Aorta (tissue), 5 donors: ENCODE data around the gene RIC3. TPM values are rescaled to one million over a fixed set of nuclear protein-coding genes. Genes with fewer than 3 reads are reported as not detected.
A peak's percentile ranks its signal among the peaks of the same experiment; 100 is the strongest.

Experiments used
- ATAC-seq: fragments of 200-7000 bp; cut with Tn5 transposase; one replicate; pipeline ENCODE4 v1.9.1; 2022; ENCODE audit warnings: moderate library complexity; ENCODE audit not compliant: low FRiP score
- DNase-seq, 2 donors: peaks; one replicate each; pipeline ENCODE4 v3.0.0-alpha.2; 2020
- H3K27ac ChIP-seq, 2 donors: one replicate each; pipeline ENCODE4 v1.5.1; 2013; ENCODE audit warnings: low read length in 2 of 2, mild to moderate bottlenecking in 2 of 2, moderate library complexity in 2 of 2, control low read depth in 1 of 2, inconsistent platforms in 1 of 2, low read depth in 1 of 2
- H3K27me3 ChIP-seq, 2 donors: one replicate each; pipeline ENCODE4 v1.6.1; 2013; ENCODE audit warnings: control low read depth in 1 of 2, low read length in 1 of 2, mild to moderate bottlenecking in 1 of 2, moderate library complexity in 1 of 2; ENCODE audit not compliant: insufficient read depth in 2 of 2, control insufficient read depth in 1 of 2
- H3K36me3 ChIP-seq, 2 donors: one replicate each; pipeline ENCODE4 v1.6.1; 2013; ENCODE audit warnings: control low read depth in 1 of 2, low read length in 1 of 2, mild to moderate bottlenecking in 1 of 2; ENCODE audit not compliant: insufficient read depth in 2 of 2, control insufficient read depth in 1 of 2
- H3K4me1 ChIP-seq, 2 donors: one replicate each; pipeline ENCODE4 v1.6.1; 2013; ENCODE audit warnings: low read length in 2 of 2, control low read depth in 1 of 2, mild to moderate bottlenecking in 1 of 2, moderate library complexity in 1 of 2; ENCODE audit not compliant: insufficient read depth in 2 of 2, control insufficient read depth in 1 of 2
- H3K4me3 ChIP-seq, 2 donors: one replicate each; pipeline ENCODE4 v1.5.1; 2013; ENCODE audit warnings: low read length in 2 of 2, control low read depth in 1 of 2, mild to moderate bottlenecking in 1 of 2
- H3K9me3 ChIP-seq: one replicate; pipeline ENCODE4 v1.6.1; 2013; ENCODE audit warnings: mild to moderate bottlenecking, low read length; ENCODE audit not compliant: control insufficient read depth
- WGBS, 2 donors: extraction: QIAGEN DNeasy Blood & Tissue Kit; methylation state at CpG; one replicate each; pipeline ENCODE4 v1.1.7; 2013; 5-methylcytosine and 5-hydroxymethylcytosine counted together
- intact Hi-C, 2 donors: fragments of 100-400 bp; cut with DNase I; formaldehyde crosslinking; loops; one replicate each; pipeline versions ENCODE4 v1.14.2 to v1.15.0; 2022
- polyA plus RNA-seq, 2 donors: library from polyadenylated mRNA; stranded (reverse); fragments of 200-250 nt; gene quantifications; one replicate each; pipeline ENCODE4 v1.2.3, GENCODE V29; 2013
- total RNA-seq, 2 donors: library from RNA; stranded (reverse); fragmentation: NEBNext Ultra II Directional; extraction: Animal tissue kit (Norgen Biotek cat#: 25700); gene quantifications; one replicate each; pipeline ENCODE4 v1.2.1, GENCODE V29; 2021
- donor health status: healthy with polysubstance abuse.
- donor health status: Bipolar disorder and iron deficiency.
- donor health status: DM: no; HTN: no; CAD: no.
- donor health status: DM: no; HTN: no; CAD: no.
- donor health status: DM: yes; HTN: yes; CAD: no.

RIC3 gene
- total and polyA plus RNA-seq, 4 donors: 2.9 to 13.1 (median 8.1) TPM

DNA sequence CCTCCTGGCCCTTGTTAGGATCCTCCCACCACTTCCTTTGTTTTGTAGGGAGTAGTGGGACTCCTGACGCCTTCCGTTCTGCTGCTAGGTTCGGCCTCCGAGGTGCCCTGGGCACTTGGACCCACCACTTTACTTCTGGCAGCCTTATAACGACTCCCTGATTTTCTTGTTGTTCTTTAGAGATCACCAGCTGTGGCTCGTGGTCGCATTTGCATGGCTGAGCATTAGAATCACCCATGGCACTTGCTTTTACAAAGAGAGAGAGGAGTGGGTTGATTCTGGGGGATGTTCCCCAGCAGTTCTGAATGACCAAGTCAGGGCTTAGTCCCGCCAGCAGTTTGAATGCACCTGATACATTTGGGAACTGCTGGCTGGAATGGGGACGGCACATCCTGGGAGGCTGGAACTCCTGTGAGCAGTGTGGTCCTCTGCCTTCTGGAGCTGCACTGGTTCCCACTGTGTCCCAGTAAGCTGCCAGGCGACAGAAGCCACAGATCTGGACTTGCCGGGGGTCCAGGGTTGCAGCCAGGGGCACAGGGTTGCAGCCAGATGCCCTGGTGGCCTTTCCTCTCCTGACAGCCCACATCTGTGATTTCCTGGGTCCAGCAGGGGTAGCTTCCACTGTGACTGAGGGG, 83.7 kb downstream of the RIC3 start:
- Histone ChIP-seq H3K36me3 (no peaks in the 10 kb centered on the region), H3K9me3 (no peaks in the 10 kb centered on the region), H3K27me3 (no peaks in the 10 kb centered on the region), H3K27ac (no peak overlapping the region), H3K4me3 (no peak overlapping the region), H3K4me1 (no peaks in the 10 kb centered on the region)
- 87 to 89% methylated on average over 11 of the region's 11 CpGs for WGBS, 2 donors
- intact Hi-C loops: loop anchor here in 1 of 2 donors (10.0 kb wide), 1 partner anchor 180 kb away; no protein-coding TSS in a partner anchor
- no peak for ATAC-seq
- peak in 1 of 2 donors; percentile 44 for DNase-seq

DNA sequence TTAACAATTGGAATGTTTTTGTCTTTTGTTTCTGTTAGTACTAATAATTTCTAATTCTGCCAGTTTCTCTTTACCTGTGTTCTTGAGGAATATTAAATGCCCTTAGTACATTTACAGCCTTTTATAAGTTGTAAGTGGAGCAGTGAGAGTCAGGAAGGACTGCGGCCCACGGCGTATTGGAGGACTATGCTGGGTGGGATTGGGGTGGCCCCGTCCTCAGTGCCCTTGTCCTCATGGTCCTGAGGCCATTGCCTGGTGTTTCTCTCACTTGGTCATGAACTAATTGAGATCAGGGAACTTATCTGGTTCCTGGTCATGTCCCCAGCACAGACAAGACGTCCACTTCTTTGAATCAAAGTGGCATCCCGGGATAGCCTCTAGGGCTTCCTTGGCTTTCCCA, 84.5 kb downstream of the RIC3 start:
- Histone ChIP-seq H3K4me3 (no peak overlapping the region), H3K36me3 (no peaks in the 10 kb centered on the region), H3K27me3 (no peaks in the 10 kb centered on the region), H3K4me1 (no peaks in the 10 kb centered on the region), H3K9me3 (no peaks in the 10 kb centered on the region), H3K27ac (no peak overlapping the region)
- ATAC-seq (no peak), DNase-seq (peak in 1 of 2 donors; percentile 51)
- 89 to 97% methylated on average over 6 of the region's 6 CpGs for WGBS, 2 donors
- intact Hi-C loops: loop anchor here in 1 of 2 donors (10.0 kb wide), 1 partner anchor 180 kb away; no protein-coding TSS in a partner anchor

DNA sequence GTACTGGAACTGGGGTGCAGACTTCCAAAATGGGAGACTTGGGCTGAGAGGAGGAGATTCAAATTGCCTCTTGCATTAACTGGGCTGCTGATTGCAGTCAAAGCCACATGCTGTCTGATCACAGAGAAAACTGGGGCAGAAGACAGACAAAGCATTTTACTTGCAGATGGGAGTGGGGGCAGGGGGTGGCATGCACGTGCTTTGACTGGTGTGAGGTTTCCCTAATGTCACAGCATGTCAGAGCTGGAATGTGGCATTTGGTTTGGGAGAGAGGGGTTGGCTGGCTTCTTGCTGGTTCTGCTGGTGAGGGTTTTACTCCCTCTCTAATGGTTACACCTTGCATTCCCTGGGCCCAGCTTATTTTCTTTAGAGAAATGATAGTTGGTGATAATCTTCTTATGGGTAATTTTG, 84.9 kb downstream of the RIC3 start:
- no peak overlapping the region for H3K27ac ChIP-seq
- no peak for DNase-seq
- no peaks in the 10 kb centered on the region for H3K27me3 ChIP-seq
- no peaks in the 10 kb centered on the region for H3K9me3 ChIP-seq
- no peaks in the 10 kb centered on the region for H3K4me1 ChIP-seq
- no peak overlapping the region for H3K4me3 ChIP-seq
- intact Hi-C loops: loop anchor here in 1 of 2 donors (10.0 kb wide), 1 partner anchor 179 kb away; no protein-coding TSS in a partner anchor
- ATAC-seq: no peak
- H3K36me3 ChIP-seq: no peaks in the 10 kb centered on the region
- WGBS, 2 donors: 43 to 46% methylated on average over 1 of the region's 1 CpG

GRCh38 chr11:8083088-8083395, 85.8 kb downstream of the RIC3 start:
- peak in 1 of 2 donors; percentile 34 for DNase-seq
- no peaks in the 10 kb centered on the region for H3K4me1 ChIP-seq
- H3K27ac ChIP-seq: no peak overlapping the region
- intact Hi-C loops: loop anchor here in 1 of 2 donors (10.0 kb wide), 1 partner anchor 178 kb away; no protein-coding TSS in a partner anchor
- WGBS, 2 donors: 75 to 77% methylated on average over 9 of the region's 9 CpGs
- H3K36me3 ChIP-seq: no peaks in the 10 kb centered on the region
- no peaks in the 10 kb centered on the region for H3K9me3 ChIP-seq
- no peak overlapping the region for H3K4me3 ChIP-seq
- ATAC-seq: no peak
- no peaks in the 10 kb centered on the region for H3K27me3 ChIP-seq

GRCh38 chr11:8082391-8083087, 86.3 kb downstream of the RIC3 start:
- peak; percentile 21 for ATAC-seq
- 89 to 91% methylated on average over 15 of the region's 15 CpGs for WGBS, 2 donors
- no peaks in the 10 kb centered on the region for H3K4me1 ChIP-seq

DNA sequence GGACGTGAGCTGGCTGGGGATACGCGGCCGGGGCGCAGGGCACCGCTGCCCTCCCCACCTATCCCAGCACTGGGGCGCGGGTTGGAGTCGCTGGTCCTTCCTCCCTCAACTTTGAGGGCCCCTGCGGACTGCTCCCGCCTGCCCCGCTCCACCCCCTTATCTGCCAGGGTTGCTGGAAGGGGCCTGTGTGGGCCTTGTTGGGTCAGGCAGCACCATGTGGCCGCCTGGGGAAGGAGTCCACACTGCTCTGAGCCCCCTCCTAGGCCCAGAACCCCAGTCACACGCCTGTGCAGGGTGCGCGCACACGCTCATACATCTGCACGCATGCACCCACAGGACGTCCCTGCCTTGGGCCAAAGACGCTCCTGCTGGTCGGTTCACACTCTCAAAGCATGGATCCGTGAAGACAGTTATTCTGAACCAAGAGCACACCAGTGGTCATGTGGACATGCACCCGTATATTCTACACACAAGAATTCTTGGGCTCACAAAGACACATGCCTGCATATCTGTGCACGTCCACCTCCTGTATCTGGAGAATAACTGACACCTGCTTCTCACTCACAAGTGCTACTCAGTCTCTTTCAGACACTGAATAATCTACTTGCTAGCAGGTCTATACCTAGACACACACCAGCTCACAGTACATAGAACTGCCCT, 87.1 kb downstream of the RIC3 start:
- intact Hi-C loops: loop anchor here in 1 of 2 donors (10.0 kb wide), 1 partner anchor 177 kb away; no protein-coding TSS in a partner anchor
- H3K4me1 ChIP-seq: no peaks in the 10 kb centered on the region
- no peak overlapping the region for H3K27ac ChIP-seq
- DNase-seq (peak; percentile 47 to 77), ATAC-seq (peak; percentile 45)
- no peaks in the 10 kb centered on the region for H3K36me3 ChIP-seq
- H3K27me3 ChIP-seq: no peaks in the 10 kb centered on the region
- H3K9me3 ChIP-seq: no peaks in the 10 kb centered on the region
- H3K4me3 ChIP-seq: peak overlapping the region; percentile 63 to 77
- 4 to 7% methylated on average over 24 of the region's 24 CpGs for WGBS, 2 donors

More at GRCh38 chr11:8082391-8083087, 86.3 kb downstream of the RIC3 start:
- Histone ChIP-seq H3K36me3 (no peaks in the 10 kb centered on the region), H3K4me3 (no peak overlapping the region), H3K27me3 (no peaks in the 10 kb centered on the region), H3K27ac (no peak overlapping the region), H3K9me3 (no peaks in the 10 kb centered on the region)
- intact Hi-C loops: loop anchor here in 1 of 2 donors (10.0 kb wide), 1 partner anchor 178 kb away; no protein-coding TSS in a partner anchor
- peak; percentile 38 to 67 for DNase-seq

GRCh38 chr11:8080674-8081590, 87.9 kb downstream of the RIC3 start, which contains the start of gene TUB:
TSS of gene TUB (plus strand) at chr11:8081211. CDS start at chr11:8081511, 300 bp downstream.
- ATAC-seq (peak; percentile 36), DNase-seq (peak in 1 of 2 donors; percentile 77)
- Histone ChIP-seq H3K4me1 (no peaks in the 10 kb centered on the region), H3K4me3 (peak within 1 kb of the TSS; percentile 63 to 77), H3K27ac (no peak within 1 kb of the TSS), H3K9me3 (no peaks in the 10 kb centered on the region), H3K36me3 (no peaks in the 10 kb centered on the region), H3K27me3 (no peaks in the 10 kb centered on the region)
- intact Hi-C loops: loop anchor here in 1 of 2 donors (10.0 kb wide), 1 partner anchor 176 kb away; no protein-coding TSS in a partner anchor
- 0 to 1% methylated on average over 83 to 104 of the region's 104 CpGs for WGBS, 2 donors
